Skeletal muscle satellite cell (primary cell): ENCODE results near the gene DOCK4.

Experiments
- H3K27me3 ChIP-seq: 2 replicates; pipeline ENCODE4 v1.7.0; 2013; ENCODE audit warnings: low read length; ENCODE audit not compliant: control insufficient read depth, insufficient read depth
- H3K36me3 ChIP-seq: 2 replicates; pipeline ENCODE4 v1.7.0; 2013; ENCODE audit warnings: mild to moderate bottlenecking, control low read depth, low read length; ENCODE audit not compliant: insufficient read depth
- H3K4me1 ChIP-seq: 2 replicates; pipeline ENCODE4 v1.7.0; 2013; ENCODE audit warnings: low read length; ENCODE audit not compliant: control insufficient read depth, insufficient read depth
- H3K4me2 ChIP-seq: 2 replicates; pipeline ENCODE4 v1.7.0; 2013; ENCODE audit warnings: mild to moderate bottlenecking, low read length
- H3K4me3 ChIP-seq: 2 replicates; pipeline ENCODE4 v1.7.0; 2013; ENCODE audit warnings: low read length
- H3K9ac ChIP-seq: 2 replicates; pipeline ENCODE4 v1.7.0; 2013; ENCODE audit warnings: mild to moderate bottlenecking, low read depth, low read length, moderate library complexity
- H3K9me3 ChIP-seq: replicated peaks from 2 replicates; pipeline ENCODE4 v1.7.0; 2013; ENCODE audit warnings: mild to moderate bottlenecking, control low read depth, low read length

DOCK4 gene

GRCh38 chr7:112092709-112093395, 113.3 kb downstream of the DOCK4 start:
- Histone ChIP-seq H3K4me3 (no peak overlapping the region), H3K27me3 (no peaks in the 10 kb centered on the region), H3K4me2 (no peak overlapping the region), H3K9ac (no peak overlapping the region), H3K36me3 (no peaks in the 10 kb centered on the region), H3K4me1 (no peaks in the 10 kb centered on the region), H3K9me3 (no peaks in the 10 kb centered on the region)

- peaks cover under 1% of the 10 kb centered on the region for H3K4me1 ChIP-seq
- no peak overlapping the region for H3K4me3 ChIP-seq
- no peaks in the 10 kb centered on the region for H3K36me3 ChIP-seq
- no peaks in the 10 kb centered on the region for H3K9me3 ChIP-seq
- no peak overlapping the region for H3K4me2 ChIP-seq
- no peaks in the 10 kb centered on the region for H3K27me3 ChIP-seq
- H3K9ac ChIP-seq = no peak overlapping the region
These were observed 113.9 kb downstream of the DOCK4 start for GRCh38 chr7:112092306-112092705.

DNA sequence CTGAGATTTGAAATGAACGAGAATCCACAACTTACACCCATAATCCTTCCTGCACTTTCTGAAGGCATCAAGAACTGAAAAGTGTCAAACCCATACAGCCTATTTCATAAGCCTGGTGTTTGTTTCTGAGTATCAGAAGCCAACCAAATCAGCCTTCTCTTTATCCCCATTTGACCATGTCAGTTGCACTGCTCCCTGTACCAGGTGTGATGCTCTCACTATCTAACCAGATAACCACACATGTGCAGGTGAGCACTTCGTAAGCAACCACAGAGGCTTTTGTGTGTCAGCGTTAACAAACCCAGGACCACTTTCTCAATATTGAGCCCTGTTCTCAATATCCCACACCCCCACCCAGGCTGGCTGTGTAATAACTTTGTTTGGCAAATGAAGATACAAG, 114.4 kb downstream of the DOCK4 start:
- H3K27me3 ChIP-seq = no peaks in the 10 kb centered on the region
- H3K4me2 ChIP-seq = no peak overlapping the region
- H3K4me1 ChIP-seq = peaks cover 6% of the 10 kb centered on the region
- no peak overlapping the region for H3K9ac ChIP-seq
- no peaks in the 10 kb centered on the region for H3K9me3 ChIP-seq
- H3K36me3 ChIP-seq = no peaks in the 10 kb centered on the region
- no peak overlapping the region for H3K4me3 ChIP-seq

DNA sequence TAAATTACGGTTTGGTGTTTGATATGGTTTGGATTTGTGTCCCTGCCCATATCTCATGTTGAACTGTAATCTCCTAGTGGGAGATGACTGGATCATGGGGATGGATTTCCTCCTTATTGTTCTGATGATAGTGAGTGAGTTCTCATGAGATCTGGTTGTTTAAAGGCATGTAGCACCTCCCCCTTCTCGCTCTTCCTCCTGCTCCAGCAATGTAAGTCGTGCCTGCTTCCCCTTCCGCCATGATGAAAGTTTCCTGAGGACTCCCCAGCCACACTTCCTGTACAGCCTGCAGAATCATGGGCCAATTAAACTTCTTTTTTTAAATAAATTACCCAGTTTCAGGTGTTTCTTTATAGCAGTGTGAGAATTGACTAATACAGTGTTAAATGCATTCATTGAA, 116.6 kb downstream of the DOCK4 start:
- Histone ChIP-seq H3K9me3 (no peaks in the 10 kb centered on the region), H3K4me3 (no peak overlapping the region), H3K4me1 (peaks cover 28% of the 10 kb centered on the region), H3K9ac (no peak overlapping the region), H3K4me2 (no peak overlapping the region), H3K36me3 (no peaks in the 10 kb centered on the region), H3K27me3 (no peaks in the 10 kb centered on the region)

DNA sequence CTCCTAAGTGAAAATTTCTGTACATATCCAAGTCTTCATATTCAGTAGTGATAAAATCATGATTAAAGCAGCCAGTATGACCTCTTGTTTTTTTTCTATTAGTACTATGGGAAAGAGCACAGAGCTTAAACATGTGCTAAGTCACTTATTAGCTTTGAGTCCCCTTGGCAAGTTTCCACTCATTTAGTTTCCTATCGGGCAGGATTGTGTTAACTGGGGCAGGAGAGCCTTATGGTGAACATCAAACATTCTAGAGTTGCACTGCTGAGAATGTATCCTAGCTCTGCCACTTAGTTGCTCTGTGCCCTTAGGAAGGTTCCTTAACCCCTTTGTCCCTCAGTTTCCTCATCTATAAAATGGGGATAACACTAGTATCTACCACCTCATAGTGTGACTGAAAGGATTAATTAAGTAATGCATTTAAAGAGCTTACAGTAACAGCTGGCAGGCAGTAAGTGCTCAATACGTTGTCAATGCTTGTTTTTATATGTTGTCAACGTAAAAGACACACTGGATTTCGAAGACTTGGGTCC, 117.6 kb downstream of the DOCK4 start:
- peaks cover 38% of the 10 kb centered on the region for H3K4me1 ChIP-seq
- H3K9me3 ChIP-seq = no peaks in the 10 kb centered on the region
- no peak overlapping the region for H3K9ac ChIP-seq
- no peak overlapping the region for H3K4me2 ChIP-seq
- H3K36me3 ChIP-seq = no peaks in the 10 kb centered on the region
- H3K4me3 ChIP-seq = no peak overlapping the region
- no peaks in the 10 kb centered on the region for H3K27me3 ChIP-seq

GRCh38 chr7:112086496-112087254, 119.5 kb downstream of the DOCK4 start:
- Histone ChIP-seq H3K36me3 (no peaks in the 10 kb centered on the region), H3K9me3 (no peaks in the 10 kb centered on the region), H3K4me3 (no peak overlapping the region), H3K9ac (no peak overlapping the region), H3K4me2 (no peak overlapping the region), H3K4me1 (peaks cover 38% of the 10 kb centered on the region), H3K27me3 (no peaks in the 10 kb centered on the region)

DNA sequence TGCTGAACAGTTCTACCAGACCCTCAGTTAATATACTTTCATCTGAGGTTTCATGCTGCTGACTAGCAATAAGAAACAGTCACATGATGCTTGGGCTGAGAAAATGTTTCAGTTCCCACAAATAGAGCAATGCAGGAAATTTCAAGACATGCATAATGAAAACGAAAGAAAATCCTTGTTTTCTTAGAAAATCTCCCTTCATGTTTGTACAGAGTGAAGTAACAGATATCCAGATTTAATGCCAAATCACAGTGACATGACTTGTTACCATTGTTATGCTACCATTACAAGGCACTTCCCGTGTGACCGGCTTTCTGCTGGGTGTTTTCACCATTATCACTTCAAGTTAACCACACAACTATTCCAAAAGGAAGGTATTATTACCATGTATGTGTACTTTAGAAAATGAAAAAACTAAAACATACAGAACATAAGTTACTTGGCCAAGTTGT, 121.7 kb downstream of the DOCK4 start:
- Histone ChIP-seq H3K4me3 (peak overlapping the region; percentile 31), H3K9me3 (no peaks in the 10 kb centered on the region), H3K27me3 (no peaks in the 10 kb centered on the region), H3K4me1 (peaks cover 55% of the 10 kb centered on the region), H3K36me3 (no peaks in the 10 kb centered on the region), H3K4me2 (peak overlapping the region; percentile 65), H3K9ac (peak overlapping the region; percentile 54)

DNA sequence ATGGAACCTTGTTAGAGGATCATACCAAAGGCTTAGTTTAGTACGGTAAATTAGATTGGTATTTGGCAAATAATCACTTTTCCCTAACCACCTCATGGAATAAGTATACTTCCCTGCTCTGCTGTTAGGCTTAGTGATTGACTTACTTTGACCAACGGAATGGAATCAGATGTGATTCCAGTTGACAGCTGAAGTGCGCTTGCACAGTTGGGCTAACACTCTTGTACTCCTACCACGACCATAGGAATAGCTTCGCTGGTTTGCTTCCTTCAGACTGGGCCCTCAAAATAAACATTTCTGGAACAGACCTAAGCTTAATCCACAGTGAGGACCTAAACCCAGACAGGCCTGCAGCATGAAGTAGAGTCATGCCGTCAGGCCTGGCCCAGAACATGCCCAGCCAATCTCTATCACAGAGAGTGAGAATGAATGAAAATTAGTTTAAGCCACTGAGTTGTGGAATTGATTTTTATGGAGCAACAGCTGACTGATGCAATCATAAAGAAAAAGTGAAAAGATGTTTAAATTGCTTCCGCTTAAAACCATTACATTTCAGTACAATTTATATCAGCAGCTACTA, 122.3 kb downstream of the DOCK4 start:
- peaks cover 57% of the 10 kb centered on the region for H3K4me1 ChIP-seq
- peak overlapping the region; percentile 31 for H3K4me3 ChIP-seq
- H3K27me3 ChIP-seq = no peaks in the 10 kb centered on the region
- H3K36me3 ChIP-seq = no peaks in the 10 kb centered on the region
- peak overlapping the region; percentile 65 for H3K4me2 ChIP-seq
- peak overlapping the region; percentile 54 for H3K9ac ChIP-seq
- no peaks in the 10 kb centered on the region for H3K9me3 ChIP-seq

DNA sequence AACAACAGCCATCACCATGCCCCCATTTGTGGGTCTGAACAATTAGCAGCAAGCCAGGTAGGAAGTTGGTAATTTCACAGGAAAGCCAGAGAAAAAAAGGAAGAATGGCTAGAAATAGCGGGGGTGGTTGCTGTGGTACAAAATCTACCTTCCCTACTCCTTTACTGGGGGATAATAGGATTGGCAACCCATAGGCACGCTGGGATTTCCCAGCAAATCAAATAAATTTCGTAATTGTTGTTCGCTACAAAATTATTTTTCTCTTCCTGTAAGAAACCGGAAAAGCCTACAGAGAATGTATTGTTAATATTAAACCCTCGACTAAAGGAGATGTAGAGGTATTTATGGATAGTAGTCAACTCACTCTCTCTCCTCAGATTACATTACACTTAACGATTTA, 123.9 kb downstream of the DOCK4 start:
- H3K4me3 ChIP-seq = no peak overlapping the region

DNA sequence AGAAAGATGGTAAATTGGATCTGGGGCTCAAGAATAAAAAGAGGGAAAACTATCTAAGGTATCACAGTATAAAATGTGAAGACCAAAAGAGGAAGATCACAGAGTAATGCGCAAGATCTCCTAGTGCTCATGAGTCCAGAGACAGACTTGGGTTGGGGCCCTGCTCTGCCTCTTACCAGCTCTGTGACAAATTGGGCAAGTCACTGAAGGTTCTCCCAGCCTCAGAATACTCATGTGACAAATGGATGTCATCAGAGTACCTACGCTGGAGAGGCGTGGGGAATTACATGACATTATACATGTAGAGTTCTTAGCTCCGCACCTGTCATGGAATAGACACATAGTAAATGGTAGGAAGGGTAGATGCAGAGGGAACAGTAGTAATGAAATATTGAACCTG, 124.4 kb downstream of the DOCK4 start:
- no peaks in the 10 kb centered on the region for H3K9me3 ChIP-seq
- no peaks in the 10 kb centered on the region for H3K27me3 ChIP-seq
- H3K4me2 ChIP-seq = no peak overlapping the region
- H3K4me1 ChIP-seq = peaks cover 51% of the 10 kb centered on the region
- no peaks in the 10 kb centered on the region for H3K36me3 ChIP-seq
- H3K9ac ChIP-seq = peak overlapping the region; percentile 72
- no peak overlapping the region for H3K4me3 ChIP-seq

More for the DNA sequence above, 123.9 kb downstream of the DOCK4 start:
- Histone ChIP-seq H3K27me3 (no peaks in the 10 kb centered on the region), H3K9me3 (no peaks in the 10 kb centered on the region), H3K4me2 (no peak overlapping the region), H3K36me3 (no peaks in the 10 kb centered on the region), H3K4me1 (peaks cover 57% of the 10 kb centered on the region), H3K9ac (no peak overlapping the region)

GRCh38 chr7:112080978-112081377, 125.2 kb downstream of the DOCK4 start:
- Histone ChIP-seq H3K9me3 (no peaks in the 10 kb centered on the region), H3K9ac (peak overlapping the region; percentile 72), H3K27me3 (no peaks in the 10 kb centered on the region), H3K4me2 (peak overlapping the region; percentile 71), H3K4me3 (peak overlapping the region; percentile 37), H3K4me1 (peaks cover 43% of the 10 kb centered on the region), H3K36me3 (no peaks in the 10 kb centered on the region)
